Gastrocnemius medialis (tissue), 4 donors: ENCODE data around the gene SLC47A2. TPM values are rescaled to one million over a fixed set of nuclear protein-coding genes. Genes with fewer than 3 reads are reported as not detected.

Experiments
- ATAC-seq, 2 donors: fragments of 150-250 bp; one replicate each; pipeline ENCODE4 v1.9.1; 2016
- DNase-seq, 2 donors: peaks; one replicate each; pipeline ENCODE4 v3.0.0-alpha.2; 2019
- H3K27ac ChIP-seq, 4 donors: fragments of 200-600 bp; sonication (generic); 1 replicate in 1 of 4; 2 replicates in 3 of 4; pipeline ENCODE4 v1.5.1; 2016 to 2018; ENCODE audit warnings: mild to moderate bottlenecking in 2 of 4, moderate library complexity in 1 of 4
- H3K27me3 ChIP-seq, 3 donors: fragments of 200-600 bp; sonication (generic) in 2 of 3; 1 replicate in 1 of 3; 2 replicates in 2 of 3; pipeline versions ENCODE4 v1.5.1 to v1.6.0; 2016 to 2019; ENCODE audit warnings: mild to moderate bottlenecking in 1 of 3, moderate library complexity in 1 of 3
- H3K36me3 ChIP-seq, 2 donors: fragments of 200-600 bp; sonication (generic) in 1 of 2; one replicate each; pipeline ENCODE4 v1.5.1; 2017 to 2018
- H3K4me1 ChIP-seq, 2 donors: fragments of 200-600 bp; sonication (generic) in 1 of 2; one replicate each; pipeline ENCODE4 v1.5.1; 2016 to 2017; ENCODE audit warnings: mild to moderate bottlenecking in 2 of 2
- H3K4me3 ChIP-seq, 4 donors: fragments of 200-600 bp; sonication (generic) in 3 of 4; 1 replicate in 1 of 4; 2 replicates in 3 of 4; pipeline ENCODE4 v1.5.1; 2016 to 2019; ENCODE audit warnings: mild to moderate bottlenecking in 2 of 4
- H3K9me3 ChIP-seq, 3 donors: fragments of 200-600 bp; sonication (generic) in 2 of 3; 1 replicate in 1 of 3; 2 replicates in 2 of 3; pipeline ENCODE4 v1.5.1; 2016 to 2019
- CTCF ChIP-seq, 5 experiments: fragments of 450-650 bp in 3 of 5; fragments of 200-600 bp in 2 of 5; sonication (generic) in 2 of 5; IDR thresholded peaks in 4 of 5; conservative IDR thresholded peaks in 1 of 5; 1 replicate in 4 of 5; 2 replicates in 1 of 5; pipeline ENCODE4 v1.5.1; 2016 to 2019; ENCODE audit warnings: antibody characterized with exemption in 5 of 5, mild to moderate bottlenecking in 3 of 5, moderate library complexity in 3 of 5
- POLR2A ChIP-seq, 2 donors: fragments of 450-650 bp; IDR thresholded peaks; one replicate each; pipeline ENCODE4 v1.6.1; 2017; ENCODE audit warnings: antibody characterized with exemption in 2 of 2, mild to moderate bottlenecking in 2 of 2, moderate library complexity in 2 of 2
- in situ Hi-C, 4 donors: fragments of 200-750 bp; cut with MboI; loops; one replicate each; pipeline versions ENCODE4 v1.15.0 to v1.8.0; 2017; ENCODE audit warnings: low sequenced_read_pairs in 4 of 4
- intact Hi-C: fragments of 100-400 bp; cut with DNase I; formaldehyde crosslinking; loops from one replicate; pipeline ENCODE4 v1.15.1; 2023; ENCODE audit warnings: low total_unique reads
- total RNA-seq, 4 donors: library from RNA; depleted of rRNA; stranded (reverse); fragments of >200 nt; gene quantifications; one replicate each; pipeline versions ENCODE4 v1.1.0 to v1.2.3, GENCODE V29; 2016

The SLC47A2 gene
- total RNA-seq, 4 donors from 2014 or later = 0.15 to 1.0 TPM; not detected in 2

DNA sequence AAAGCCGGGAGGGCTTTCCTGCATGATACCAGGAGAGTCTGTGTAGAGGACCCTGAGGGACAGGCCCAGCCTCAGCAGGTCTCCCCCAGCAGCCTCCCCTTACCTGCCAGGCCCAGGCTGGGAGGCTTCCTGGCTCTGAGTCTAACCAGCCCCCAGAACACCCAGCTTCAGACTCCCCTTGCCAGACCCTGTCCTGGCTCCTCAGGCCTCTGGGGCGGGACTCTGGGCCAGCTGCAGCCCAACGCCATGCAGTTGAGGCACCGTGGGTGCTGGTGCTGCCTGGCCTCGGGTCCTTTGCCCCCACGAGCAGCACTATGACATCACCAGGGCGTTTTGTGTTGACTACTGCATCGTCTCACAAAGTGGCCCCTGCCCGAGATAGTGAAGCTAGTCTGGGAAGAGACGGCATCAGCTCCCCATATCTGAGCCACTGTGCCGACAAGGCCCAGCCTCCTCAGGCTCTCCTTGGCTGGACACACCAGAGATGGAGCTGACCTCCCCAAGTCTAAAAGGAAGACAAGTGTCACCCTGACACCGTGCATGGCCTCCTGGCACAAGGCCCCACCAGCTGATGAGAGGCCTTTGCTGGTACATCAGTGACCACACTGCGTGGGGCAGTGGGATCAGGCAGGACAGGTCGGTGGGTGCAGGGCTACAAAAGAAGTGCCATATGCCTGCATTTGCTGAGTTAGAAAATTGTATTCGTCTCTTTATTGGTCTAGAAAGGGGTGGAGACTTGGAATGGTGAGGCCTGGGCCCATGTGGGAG, 21.1 kb upstream of the SLC47A2 start:
- no peak for TF ChIP-seq CTCF (IDR thresholded peaks at IDR 0.05 in 4 of 5, conservative IDR thresholded peaks at IDR 0.05 in 1 of 5)
- no peak for TF ChIP-seq POLR2A (IDR thresholded peaks at IDR 0.05)
- Histone ChIP-seq H3K4me1 (no peaks in the 10 kb centered on the region), H3K27ac (no peak overlapping the region), H3K4me3 (no peak overlapping the region), H3K36me3 (no peaks in the 10 kb centered on the region), H3K9me3 (no peaks in the 10 kb centered on the region), H3K27me3 (no peaks in the 10 kb centered on the region)
- intact Hi-C loops (no loop called here), in situ Hi-C loops (loop anchor here in 2 of 4 donors (10.0 kb wide), 2 partner anchors 63 to 73 kb away; no protein-coding TSS in a partner anchor)
- ATAC-seq (no peak), DNase-seq (no peak)

GRCh38 chr17:19736071-19736470, 19.7 kb upstream of the SLC47A2 start:
- Histone ChIP-seq H3K4me3 (no peak overlapping the region), H3K9me3 (no peaks in the 10 kb centered on the region), H3K27ac (no peak overlapping the region), H3K27me3 (no peaks in the 10 kb centered on the region), H3K4me1 (no peaks in the 10 kb centered on the region), H3K36me3 (no peaks in the 10 kb centered on the region)
- DNase-seq (no peak), ATAC-seq (no peak)
- TF ChIP-seq POLR2A (IDR thresholded peaks at IDR 0.05) (no peak), CTCF (IDR thresholded peaks at IDR 0.05 in 4 of 5, conservative IDR thresholded peaks at IDR 0.05 in 1 of 5) (no peak)
- in situ Hi-C loops = loop anchor here in 2 of 4 donors (10.0 kb wide), 2 partner anchors 61 to 71 kb away; no protein-coding TSS in a partner anchor
- intact Hi-C loops = no loop called here

- H3K4me3 ChIP-seq = no peak overlapping the region
- no peak overlapping the region for H3K27ac ChIP-seq
- no peaks in the 10 kb centered on the region for H3K27me3 ChIP-seq
- ATAC-seq (no peak), DNase-seq (no peak)
- intact Hi-C loops = no loop called here
- no peaks in the 10 kb centered on the region for H3K9me3 ChIP-seq
- in situ Hi-C loops = loop anchor here in 2 of 4 donors (10.0 kb wide), 2 partner anchors 59 to 69 kb away; no protein-coding TSS in a partner anchor
- TF ChIP-seq CTCF (IDR thresholded peaks at IDR 0.05 in 4 of 5, conservative IDR thresholded peaks at IDR 0.05 in 1 of 5) (no peak), POLR2A (IDR thresholded peaks at IDR 0.05) (no peak)
- no peaks in the 10 kb centered on the region for H3K4me1 ChIP-seq
- H3K36me3 ChIP-seq = no peaks in the 10 kb centered on the region
These were observed 17.7 kb upstream of the SLC47A2 start for GRCh38 chr17:19733953-19734526.

GRCh38 chr17:19731626-19732025, 15.2 kb upstream of the SLC47A2 start:
- H3K4me3 ChIP-seq = no peak overlapping the region
- no peak overlapping the region for H3K27ac ChIP-seq
- TF ChIP-seq CTCF (IDR thresholded peaks at IDR 0.05 in 4 of 5, conservative IDR thresholded peaks at IDR 0.05 in 1 of 5) (no peak), POLR2A (IDR thresholded peaks at IDR 0.05) (no peak)
- no peak for DNase-seq
- no peaks in the 10 kb centered on the region for H3K36me3 ChIP-seq
- no peaks in the 10 kb centered on the region for H3K9me3 ChIP-seq
- no peak for ATAC-seq
- in situ Hi-C loops (loop anchor here in 2 of 4 donors (10.0 kb wide), 2 partner anchors 57 to 67 kb away; no protein-coding TSS in a partner anchor), intact Hi-C loops (no loop called here)
- peaks cover 21 to 22% of the 10 kb centered on the region in 2 donors for H3K4me1 ChIP-seq
- no peaks in the 10 kb centered on the region for H3K27me3 ChIP-seq
